ENCODE results near the gene LHPP. TPM values are rescaled to one million over a fixed set of nuclear protein-coding genes. Genes with fewer than 3 reads are reported as not detected.

LHPP gene
- total and polyA plus RNA-seq, 2 experiments from 2014 or later = 27.4 to 40.2 TPM

- TF ChIP-seq ZNF462 (CRISPR knock-in tag; IDR thresholded peaks at IDR 0.05) = no peak
These were observed 192.4 kb downstream of the LHPP start (continued) for GRCh38 chr10:124653811-124654651.

- no peak overlapping the region for H3K27ac ChIP-seq (ENCODE audit: low read depth)
- no peak overlapping the region for H3K4me3 ChIP-seq
- no peaks in the 10 kb centered on the region for H3K36me3 Mint-ChIP-seq (ENCODE audit: low read depth)
- H3F3A ChIP-seq (replicated peaks; ENCODE audit: low read depth) = no peaks in the 10 kb centered on the region
- peaks cover 31% of the 10 kb centered on the region for H3K4me1 Mint-ChIP-seq
- no peak overlapping the region for H2AFZ ChIP-seq
- peaks cover 13% of the 10 kb centered on the region for H3K4me1 ChIP-seq (ENCODE audit: insufficient read depth)
- H3K4me2 ChIP-seq = no peak overlapping the region
- DNase-seq (ENCODE audit: low spot score) = no peak
- peaks cover 3% of the 10 kb centered on the region for H3K27me3 Mint-ChIP-seq (ENCODE audit: insufficient read depth, low read depth, poor library complexity)
- H3K9me3 Mint-ChIP-seq = no peaks in the 10 kb centered on the region; the same call in 2 of the 3 replicates
- H3K9me2 ChIP-seq (ENCODE audit: insufficient read depth) = no peaks in the 10 kb centered on the region
- H4K20me1 ChIP-seq (replicated peaks; ENCODE audit: insufficient read depth) = no peaks in the 10 kb centered on the region
- H3K27me3 ChIP-seq (ENCODE audit: insufficient read depth) = no peaks in the 10 kb centered on the region
- no peak overlapping the region for H3K4me3 Mint-ChIP-seq
- no peaks in the 10 kb centered on the region for H3K36me3 ChIP-seq (ENCODE audit: insufficient read depth)
- no peak for ATAC-seq
- no peak overlapping the region; the same call in 1 of the 2 replicates for H3K27ac Mint-ChIP-seq
- H3K79me2 ChIP-seq (replicated peaks; ENCODE audit: insufficient read depth) = no peaks in the 10 kb centered on the region
- TF ChIP-seq STAT1 (IDR thresholded peaks at IDR 0.05; ENCODE audit: unreplicated experiment) (no peak), ETS1 (IDR thresholded peaks at IDR 0.05) (no peak), REST (IDR thresholded peaks at IDR 0.05; ENCODE audit: unreplicated experiment) (no peak)
These were observed 193.1 kb downstream of the LHPP start for GRCh38 chr10:124654686-124655085.

Data from GM23338 (cell line).